Spleen (tissue), 7 donors: ENCODE results near the gene SEMA5A.

Experiments used
- POLR2A ChIP-seq, 3 donors: fragments of 450-650 bp; IDR thresholded peaks; one replicate each; pipeline ENCODE4 v1.5.1; 2017; ENCODE audit warnings: antibody characterized with exemption in 3 of 3, mild to moderate bottlenecking in 1 of 3
- TF ChIP-seq, protein P1 (sequence below), 11 experiments: fragments of 200-600 bp in 7 of 11; fragments of 450-650 bp in 4 of 11; sonication (generic) in 4 of 11; IDR thresholded peaks in 8 of 11; conservative IDR thresholded peaks in 3 of 11; 1 replicate in 7 of 11; 2 replicates in 4 of 11; pipeline versions ENCODE4 v1.4.0 to v1.8.0; 2016 to 2021; ENCODE audit warnings: antibody characterized with exemption in 11 of 11, inconsistent platforms in 4 of 11, mild to moderate bottlenecking in 1 of 11
- donor health status: DM: no; HTN: no; CAD: no; lungs with moderate emphysema.
- donor health status: DM: no; HTN: no; CAD: no.
- donor health status: DM: no; HTN: no; CAD: no.

DNA sequence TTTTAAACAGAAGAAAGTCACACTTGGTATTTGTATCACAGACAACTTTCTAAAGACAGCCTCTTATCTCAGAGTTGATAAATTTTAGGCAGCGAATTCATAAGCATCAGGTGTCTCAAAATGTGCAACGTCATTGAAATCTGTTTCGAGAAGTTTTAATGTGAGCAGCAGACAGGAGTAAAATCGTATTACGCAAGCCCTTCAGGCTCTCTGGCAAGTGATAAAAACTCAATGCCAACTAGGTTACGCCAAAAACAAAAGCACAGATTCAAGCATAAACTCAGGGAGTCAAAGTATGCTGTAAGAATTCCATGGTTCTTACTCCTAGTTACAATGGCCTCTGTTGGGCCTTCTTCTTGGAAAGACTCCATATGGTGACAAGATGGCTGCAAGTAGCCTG, 244.7 kb downstream of the SEMA5A start:
- TF ChIP-seq, protein P1, sequence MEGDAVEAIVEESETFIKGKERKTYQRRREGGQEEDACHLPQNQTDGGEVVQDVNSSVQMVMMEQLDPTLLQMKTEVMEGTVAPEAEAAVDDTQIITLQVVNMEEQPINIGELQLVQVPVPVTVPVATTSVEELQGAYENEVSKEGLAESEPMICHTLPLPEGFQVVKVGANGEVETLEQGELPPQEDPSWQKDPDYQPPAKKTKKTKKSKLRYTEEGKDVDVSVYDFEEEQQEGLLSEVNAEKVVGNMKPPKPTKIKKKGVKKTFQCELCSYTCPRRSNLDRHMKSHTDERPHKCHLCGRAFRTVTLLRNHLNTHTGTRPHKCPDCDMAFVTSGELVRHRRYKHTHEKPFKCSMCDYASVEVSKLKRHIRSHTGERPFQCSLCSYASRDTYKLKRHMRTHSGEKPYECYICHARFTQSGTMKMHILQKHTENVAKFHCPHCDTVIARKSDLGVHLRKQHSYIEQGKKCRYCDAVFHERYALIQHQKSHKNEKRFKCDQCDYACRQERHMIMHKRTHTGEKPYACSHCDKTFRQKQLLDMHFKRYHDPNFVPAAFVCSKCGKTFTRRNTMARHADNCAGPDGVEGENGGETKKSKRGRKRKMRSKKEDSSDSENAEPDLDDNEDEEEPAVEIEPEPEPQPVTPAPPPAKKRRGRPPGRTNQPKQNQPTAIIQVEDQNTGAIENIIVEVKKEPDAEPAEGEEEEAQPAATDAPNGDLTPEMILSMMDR (IDR thresholded peaks at IDR 0.05 in 8 of 11, conservative IDR thresholded peaks at IDR 0.05 in 3 of 11), result no peak
- TF ChIP-seq POLR2A (IDR thresholded peaks at IDR 0.05), result no peak
